ENCODE data around the gene CLDN1. TPM values are rescaled to one million over a fixed set of nuclear protein-coding genes. Genes with fewer than 3 reads are reported as not detected.

Gene CLDN1
- total and polyA plus RNA-seq, 2 of the 13 experiments (the other 11 are each of a cell fraction or from before 2014, with no cell fraction given), result 42.7 to 51.6 TPM

DNA sequence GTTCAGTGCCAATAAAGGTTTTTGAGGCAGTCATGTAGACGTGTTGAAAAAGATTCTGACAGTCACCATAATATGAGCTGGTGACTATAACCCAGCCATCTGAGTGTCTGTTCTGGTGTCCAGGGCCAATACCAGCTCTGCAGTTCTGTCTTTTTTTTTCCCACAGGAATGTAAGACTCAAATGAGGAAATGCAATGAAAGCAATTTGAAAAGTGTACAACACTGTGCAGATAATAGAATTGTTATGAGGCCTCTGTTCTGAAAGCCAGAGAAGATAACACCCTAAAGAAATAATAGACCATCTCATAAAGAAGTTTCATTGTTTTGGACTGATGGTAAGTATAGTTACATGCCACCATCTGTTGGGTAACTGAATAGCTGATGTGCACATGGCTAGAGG lies 57.1 kb downstream of the CLDN1 start:
- CTCF ChIA-PET (ENCODE audit: low intra/inter-chr PET ratio, low total read pairs), result no interaction called here
- Histone ChIP-seq H3K9ac (ENCODE audit: insufficient read depth, low read depth, low read length) (no peak overlapping the region), H4K20me1 (ENCODE audit: insufficient read depth, low read length) (no peaks in the 10 kb centered on the region), H3K4me2 (ENCODE audit: low read depth, low read length) (no peak overlapping the region), H3K27ac (ENCODE audit: extremely low read length, insufficient read depth, low read length) (no peak overlapping the region), H3K4me3 (replicated peaks in 1 of 3; ENCODE audit: insufficient read depth in 1 of 3, low read depth in 2 of 3, low read length in 3 of 3) (no peak overlapping the region), H3K79me2 (ENCODE audit: insufficient read depth, low read length) (no peaks in the 10 kb centered on the region), H3K9me3 (ENCODE audit: low read length) (no peaks in the 10 kb centered on the region), H3K4me1 (ENCODE audit: insufficient read depth, low read length) (no peaks in the 10 kb centered on the region), H3K27me3 (ENCODE audit: control insufficient read depth in 1 of 2, insufficient read depth in 2 of 2, low read length in 2 of 2) (no peaks in the 10 kb centered on the region), H2AFZ (ENCODE audit: low read length) (no peak overlapping the region), H3K36me3 (replicated peaks in 1 of 2; ENCODE audit: control insufficient read depth in 1 of 2, insufficient read depth in 2 of 2, low read length in 2 of 2) (no peaks in the 10 kb centered on the region)
- DNase-seq (ENCODE audit: low spot score) (no peak), ATAC-seq (no peak), FAIRE-seq (no peak)
- TF ChIP-seq BORCS8-MEF2B (CRISPR knock-in tag; IDR thresholded peaks at IDR 0.05) (no peak), GLI4 (CRISPR knock-in tag; IDR thresholded peaks at IDR 0.05; ENCODE audit: borderline replicate concordance) (no peak), ZNF260 (CRISPR knock-in tag; IDR thresholded peaks at IDR 0.05; ENCODE audit: borderline replicate concordance, low read depth) (no peak), ZNF136 (CRISPR knock-in tag; IDR thresholded peaks at IDR 0.05; ENCODE audit: low read depth) (no peak), ARNT (IDR thresholded peaks at IDR 0.05) (no peak), ZEB1 (IDR thresholded peaks at IDR 0.05; ENCODE audit: insufficient replicate concordance, low read depth) (no peak), CREB1 (IDR thresholded peaks at IDR 0.05) (no peak), CREB1 (CRISPR knock-in tag; IDR thresholded peaks at IDR 0.05) (no peak), ZNF839 (CRISPR knock-in tag; IDR thresholded peaks at IDR 0.05; ENCODE audit: borderline replicate concordance) (no peak), MTF1 (CRISPR knock-in tag; IDR thresholded peaks at IDR 0.05) (no peak), KLF11 (CRISPR knock-in tag; IDR thresholded peaks at IDR 0.05) (no peak), FOSL1 (CRISPR knock-in tag; IDR thresholded peaks at IDR 0.05; ENCODE audit: borderline replicate concordance) (no peak)
- TF ChIP-seq, protein P1, sequence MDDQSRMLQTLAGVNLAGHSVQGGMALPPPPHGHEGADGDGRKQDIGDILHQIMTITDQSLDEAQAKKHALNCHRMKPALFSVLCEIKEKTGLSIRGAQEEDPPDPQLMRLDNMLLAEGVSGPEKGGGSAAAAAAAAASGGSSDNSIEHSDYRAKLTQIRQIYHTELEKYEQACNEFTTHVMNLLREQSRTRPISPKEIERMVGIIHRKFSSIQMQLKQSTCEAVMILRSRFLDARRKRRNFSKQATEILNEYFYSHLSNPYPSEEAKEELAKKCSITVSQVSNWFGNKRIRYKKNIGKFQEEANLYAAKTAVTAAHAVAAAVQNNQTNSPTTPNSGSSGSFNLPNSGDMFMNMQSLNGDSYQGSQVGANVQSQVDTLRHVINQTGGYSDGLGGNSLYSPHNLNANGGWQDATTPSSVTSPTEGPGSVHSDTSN (CRISPR knock-in tag; IDR thresholded peaks at IDR 0.05; ENCODE audit: borderline replicate concordance), result no peak
- TF ChIP-seq, protein P2, sequence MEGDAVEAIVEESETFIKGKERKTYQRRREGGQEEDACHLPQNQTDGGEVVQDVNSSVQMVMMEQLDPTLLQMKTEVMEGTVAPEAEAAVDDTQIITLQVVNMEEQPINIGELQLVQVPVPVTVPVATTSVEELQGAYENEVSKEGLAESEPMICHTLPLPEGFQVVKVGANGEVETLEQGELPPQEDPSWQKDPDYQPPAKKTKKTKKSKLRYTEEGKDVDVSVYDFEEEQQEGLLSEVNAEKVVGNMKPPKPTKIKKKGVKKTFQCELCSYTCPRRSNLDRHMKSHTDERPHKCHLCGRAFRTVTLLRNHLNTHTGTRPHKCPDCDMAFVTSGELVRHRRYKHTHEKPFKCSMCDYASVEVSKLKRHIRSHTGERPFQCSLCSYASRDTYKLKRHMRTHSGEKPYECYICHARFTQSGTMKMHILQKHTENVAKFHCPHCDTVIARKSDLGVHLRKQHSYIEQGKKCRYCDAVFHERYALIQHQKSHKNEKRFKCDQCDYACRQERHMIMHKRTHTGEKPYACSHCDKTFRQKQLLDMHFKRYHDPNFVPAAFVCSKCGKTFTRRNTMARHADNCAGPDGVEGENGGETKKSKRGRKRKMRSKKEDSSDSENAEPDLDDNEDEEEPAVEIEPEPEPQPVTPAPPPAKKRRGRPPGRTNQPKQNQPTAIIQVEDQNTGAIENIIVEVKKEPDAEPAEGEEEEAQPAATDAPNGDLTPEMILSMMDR (CRISPR knock-in tag; IDR thresholded peaks at IDR 0.05), result no peak
- TF ChIP-seq, protein P3, sequence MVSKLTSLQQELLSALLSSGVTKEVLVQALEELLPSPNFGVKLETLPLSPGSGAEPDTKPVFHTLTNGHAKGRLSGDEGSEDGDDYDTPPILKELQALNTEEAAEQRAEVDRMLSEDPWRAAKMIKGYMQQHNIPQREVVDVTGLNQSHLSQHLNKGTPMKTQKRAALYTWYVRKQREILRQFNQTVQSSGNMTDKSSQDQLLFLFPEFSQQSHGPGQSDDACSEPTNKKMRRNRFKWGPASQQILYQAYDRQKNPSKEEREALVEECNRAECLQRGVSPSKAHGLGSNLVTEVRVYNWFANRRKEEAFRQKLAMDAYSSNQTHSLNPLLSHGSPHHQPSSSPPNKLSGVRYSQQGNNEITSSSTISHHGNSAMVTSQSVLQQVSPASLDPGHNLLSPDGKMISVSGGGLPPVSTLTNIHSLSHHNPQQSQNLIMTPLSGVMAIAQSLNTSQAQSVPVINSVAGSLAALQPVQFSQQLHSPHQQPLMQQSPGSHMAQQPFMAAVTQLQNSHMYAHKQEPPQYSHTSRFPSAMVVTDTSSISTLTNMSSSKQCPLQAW (CRISPR knock-in tag; IDR thresholded peaks at IDR 0.05), result no peak
- TF ChIP-seq, protein P4, sequence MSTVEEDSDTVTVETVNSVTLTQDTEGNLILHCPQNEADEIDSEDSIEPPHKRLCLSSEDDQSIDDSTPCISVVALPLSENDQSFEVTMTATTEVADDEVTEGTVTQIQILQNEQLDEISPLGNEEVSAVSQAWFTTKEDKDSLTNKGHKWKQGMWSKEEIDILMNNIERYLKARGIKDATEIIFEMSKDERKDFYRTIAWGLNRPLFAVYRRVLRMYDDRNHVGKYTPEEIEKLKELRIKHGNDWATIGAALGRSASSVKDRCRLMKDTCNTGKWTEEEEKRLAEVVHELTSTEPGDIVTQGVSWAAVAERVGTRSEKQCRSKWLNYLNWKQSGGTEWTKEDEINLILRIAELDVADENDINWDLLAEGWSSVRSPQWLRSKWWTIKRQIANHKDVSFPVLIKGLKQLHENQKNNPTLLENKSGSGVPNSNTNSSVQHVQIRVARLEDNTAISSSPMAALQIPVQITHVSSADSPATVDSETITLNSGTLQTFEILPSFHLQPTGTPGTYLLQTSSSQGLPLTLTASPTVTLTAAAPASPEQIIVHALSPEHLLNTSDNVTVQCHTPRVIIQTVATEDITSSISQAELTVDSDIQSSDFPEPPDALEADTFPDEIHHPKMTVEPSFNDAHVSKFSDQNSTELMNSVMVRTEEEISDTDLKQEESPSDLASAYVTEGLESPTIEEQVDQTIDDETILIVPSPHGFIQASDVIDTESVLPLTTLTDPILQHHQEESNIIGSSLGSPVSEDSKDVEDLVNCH (CRISPR knock-in tag; IDR thresholded peaks at IDR 0.05), result no peak
- TF ChIP-seq, protein P5, sequence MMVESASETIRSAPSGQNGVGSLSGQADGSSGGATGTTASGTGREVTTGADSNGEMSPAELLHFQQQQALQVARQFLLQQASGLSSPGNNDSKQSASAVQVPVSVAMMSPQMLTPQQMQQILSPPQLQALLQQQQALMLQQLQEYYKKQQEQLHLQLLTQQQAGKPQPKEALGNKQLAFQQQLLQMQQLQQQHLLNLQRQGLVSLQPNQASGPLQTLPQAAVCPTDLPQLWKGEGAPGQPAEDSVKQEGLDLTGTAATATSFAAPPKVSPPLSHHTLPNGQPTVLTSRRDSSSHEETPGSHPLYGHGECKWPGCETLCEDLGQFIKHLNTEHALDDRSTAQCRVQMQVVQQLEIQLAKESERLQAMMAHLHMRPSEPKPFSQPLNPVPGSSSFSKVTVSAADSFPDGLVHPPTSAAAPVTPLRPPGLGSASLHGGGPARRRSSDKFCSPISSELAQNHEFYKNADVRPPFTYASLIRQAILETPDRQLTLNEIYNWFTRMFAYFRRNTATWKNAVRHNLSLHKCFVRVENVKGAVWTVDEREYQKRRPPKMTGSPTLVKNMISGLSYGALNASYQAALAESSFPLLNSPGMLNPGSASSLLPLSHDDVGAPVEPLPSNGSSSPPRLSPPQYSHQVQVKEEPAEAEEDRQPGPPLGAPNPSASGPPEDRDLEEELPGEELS (CRISPR knock-in tag; IDR thresholded peaks at IDR 0.05), result no peak
- no TSS peak for BruUV-seq (replicated peaks)
- intact Hi-C loops (cut with micrococcal nuclease; ENCODE audit: unreplicated experiment) (no loop called here), in situ Hi-C loops (cut with HindIII; ENCODE audit: extremely low pct_ligation_motif_present, low pct_unique_long_range_greater_than_20kb) (no loop called here)
- WGBS (ENCODE audit: low lambda C conversion rate), result 27% methylated on average over 1 of the region's 1 CpG
- POLR2A ChIA-PET, result no interaction called here
